HG02610 (cell line): Measurements from ENCODE around the gene DERL3.
A peak's percentile ranks its signal among the peaks of the same experiment; 100 is the strongest.
"Not testable (repeated sequence)": the region's sequence is repeated elsewhere in the genome, so short reads cannot be mapped to it uniquely, and the experiment has no call there.

ENCODE experiments used
- ATAC-seq: cut with Tn5 transposase; IDR thresholded peaks from one replicate; pipeline ENCODE4 v1.9.1; 2021; ENCODE audit warnings: mild to moderate bottlenecking, moderate library complexity; ENCODE audit not compliant: unreplicated experiment

Gene DERL3

GRCh38 chr22:23838681-23839468 lies at the start of gene DERL3:
DERL3 (minus strand) TSS chr22:23839006; CDS start chr22:23838987, 19 bp downstream.
- ATAC-seq, result peak; percentile 78

GRCh38 chr22:23884140-23884539 lies 45.3 kb upstream of the DERL3 start:
- ATAC-seq, result no peak

GRCh38 chr22:23883658-23884057 lies 44.9 kb upstream of the DERL3 start:
- ATAC-seq, result no peak

GRCh38 chr22:23882370-23882769 lies 43.6 kb upstream of the DERL3 start:
- no peak for ATAC-seq

DNA sequence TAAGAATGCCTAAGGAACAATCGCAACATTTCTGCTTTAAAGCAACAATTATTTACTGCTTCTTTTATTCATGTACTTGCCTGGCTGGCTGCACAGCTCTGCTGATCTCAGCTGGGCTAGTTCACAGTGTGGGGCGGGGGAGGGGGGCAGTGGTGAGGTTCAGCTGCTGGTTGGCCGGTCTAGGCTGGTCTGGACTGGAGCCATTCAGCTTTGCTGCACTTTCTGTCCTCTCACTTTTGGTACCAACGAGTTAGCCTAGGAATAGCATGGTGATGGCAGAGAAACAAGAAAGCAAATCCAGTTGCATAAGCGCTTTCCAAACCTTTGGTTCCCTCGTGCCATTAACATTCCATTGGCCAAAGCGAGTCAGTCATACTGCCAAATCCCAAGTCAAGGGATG lies 39.4 kb upstream of the DERL3 start:
- no peak for ATAC-seq

GRCh38 chr22:23877566-23877965 lies 38.8 kb upstream of the DERL3 start:
- no peak for ATAC-seq

DNA sequence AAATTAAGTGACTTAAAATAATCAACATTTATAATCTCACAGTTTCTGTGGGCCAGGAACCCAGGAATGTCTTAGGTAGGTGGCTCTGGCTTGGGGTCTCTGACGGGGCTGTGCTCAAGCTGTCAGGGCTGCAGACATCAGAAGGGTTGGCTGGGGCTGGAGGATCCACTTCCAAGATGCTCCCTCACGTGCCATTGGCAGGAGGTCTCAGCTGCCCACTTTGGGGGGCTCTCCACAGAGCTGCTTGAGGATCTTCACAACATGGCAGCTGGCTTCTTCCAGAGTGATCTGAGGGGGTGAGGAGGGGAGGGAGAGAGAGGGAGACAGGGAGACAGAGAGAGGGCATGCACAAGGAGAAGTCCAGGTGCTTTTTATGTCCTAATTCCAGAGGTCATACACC lies 37.0 kb upstream of the DERL3 start:
- ATAC-seq, result no peak

GRCh38 chr22:23874871-23875270 lies 36.1 kb upstream of the DERL3 start:
- no peak for ATAC-seq

DNA sequence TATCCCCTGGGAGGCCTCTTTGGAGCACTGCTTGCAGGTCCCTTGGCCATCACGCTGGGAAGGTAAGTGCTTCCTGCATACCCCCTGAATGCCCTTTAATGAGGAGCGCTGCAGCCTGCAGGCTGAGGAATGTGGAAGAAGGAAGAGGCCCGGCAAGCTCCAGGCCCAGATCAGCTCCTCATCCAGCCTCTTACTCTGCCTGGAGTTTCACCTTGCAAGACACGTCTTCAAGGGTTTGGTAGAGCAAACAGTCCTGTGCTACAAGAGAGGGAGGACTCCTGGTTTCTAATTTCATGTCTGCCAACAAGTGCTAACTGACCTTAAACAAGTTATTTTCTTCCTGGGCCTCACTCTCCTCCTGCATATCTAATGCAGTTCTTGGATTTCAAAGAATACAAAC lies 29.8 kb upstream of the DERL3 start:
- ATAC-seq, result no peak

- not testable (repeated sequence) for ATAC-seq
Measured at GRCh38 chr22:23864499-23865154, 25.8 kb upstream of the DERL3 start.

DNA sequence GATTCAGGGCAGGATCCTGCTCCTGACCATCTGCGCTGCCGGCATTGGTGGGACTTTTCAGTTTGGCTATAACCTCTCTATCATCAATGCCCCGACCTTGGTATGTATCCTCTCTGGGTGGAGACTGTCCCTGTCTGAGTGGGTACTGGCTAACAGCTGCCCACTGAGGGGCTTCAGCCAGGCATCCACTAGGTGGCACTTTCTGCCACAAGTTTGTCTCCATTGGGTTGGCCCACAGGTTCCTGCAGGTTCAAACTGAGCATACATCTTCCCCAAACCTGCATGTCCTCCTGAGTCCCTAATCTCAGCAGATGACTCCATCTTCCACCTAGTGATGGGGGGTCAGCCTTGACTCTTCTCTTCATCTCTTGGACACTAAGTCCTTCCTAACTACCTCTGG lies 23.3 kb upstream of the DERL3 start:
- no peak for ATAC-seq

- not testable (repeated sequence) for ATAC-seq
Measured at GRCh38 chr22:23860187-23860586, 21.4 kb upstream of the DERL3 start.

GRCh38 chr22:23859201-23859600 lies 20.4 kb upstream of the DERL3 start:
- ATAC-seq, result no peak

GRCh38 chr22:23858484-23858815 lies 19.6 kb upstream of the DERL3 start:
- ATAC-seq, result no peak

DNA sequence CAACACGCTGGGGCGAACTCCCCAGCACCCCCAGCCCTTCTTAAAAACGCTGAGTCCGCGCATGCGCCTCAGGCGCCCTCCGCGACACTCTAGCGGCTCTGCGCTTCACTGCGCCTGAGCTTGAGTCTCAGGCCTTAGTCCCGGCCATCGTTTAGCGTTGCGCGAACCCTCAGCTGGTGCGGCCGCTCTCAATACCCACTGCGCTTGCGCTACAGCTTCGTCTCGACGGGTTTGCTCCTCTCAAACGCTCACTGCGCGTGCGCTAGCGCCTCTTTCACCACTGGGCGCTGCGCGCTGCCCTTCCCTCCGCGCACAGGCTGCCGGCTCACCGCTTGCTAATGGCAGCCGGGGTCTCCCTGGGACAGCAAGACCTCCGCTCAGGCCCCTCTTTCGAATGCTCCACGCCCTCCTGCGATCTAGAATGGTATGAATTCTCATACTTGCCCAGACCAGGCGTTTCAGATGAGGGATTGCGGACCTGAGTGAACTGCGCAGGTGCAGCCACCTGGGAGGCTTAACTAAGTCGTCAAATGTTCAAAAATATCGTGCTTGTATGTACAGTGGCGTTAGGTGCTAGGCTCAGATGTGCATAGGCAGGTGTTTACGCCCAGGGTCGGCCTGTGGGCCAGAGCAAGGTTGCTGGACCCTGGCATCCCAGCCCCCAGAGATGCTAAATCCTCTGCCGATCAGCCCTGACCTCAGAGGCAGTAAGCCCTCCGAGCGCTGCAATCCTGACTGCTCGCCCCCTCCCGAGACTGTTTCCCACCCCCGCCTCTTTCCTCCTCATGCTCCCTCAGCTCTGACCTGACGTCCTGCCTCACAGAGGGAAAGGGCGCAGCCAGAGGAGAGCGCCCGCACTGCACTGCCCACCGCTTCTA lies 19.0 kb upstream of the DERL3 start, which contains the start of gene SLC2A11:
TSS of gene SLC2A11 (plus strand) at position 270 of the 878 bp plus-strand sequence. CDS start at position 395, 125 bp downstream.
- peak; percentile 86 for ATAC-seq

DNA sequence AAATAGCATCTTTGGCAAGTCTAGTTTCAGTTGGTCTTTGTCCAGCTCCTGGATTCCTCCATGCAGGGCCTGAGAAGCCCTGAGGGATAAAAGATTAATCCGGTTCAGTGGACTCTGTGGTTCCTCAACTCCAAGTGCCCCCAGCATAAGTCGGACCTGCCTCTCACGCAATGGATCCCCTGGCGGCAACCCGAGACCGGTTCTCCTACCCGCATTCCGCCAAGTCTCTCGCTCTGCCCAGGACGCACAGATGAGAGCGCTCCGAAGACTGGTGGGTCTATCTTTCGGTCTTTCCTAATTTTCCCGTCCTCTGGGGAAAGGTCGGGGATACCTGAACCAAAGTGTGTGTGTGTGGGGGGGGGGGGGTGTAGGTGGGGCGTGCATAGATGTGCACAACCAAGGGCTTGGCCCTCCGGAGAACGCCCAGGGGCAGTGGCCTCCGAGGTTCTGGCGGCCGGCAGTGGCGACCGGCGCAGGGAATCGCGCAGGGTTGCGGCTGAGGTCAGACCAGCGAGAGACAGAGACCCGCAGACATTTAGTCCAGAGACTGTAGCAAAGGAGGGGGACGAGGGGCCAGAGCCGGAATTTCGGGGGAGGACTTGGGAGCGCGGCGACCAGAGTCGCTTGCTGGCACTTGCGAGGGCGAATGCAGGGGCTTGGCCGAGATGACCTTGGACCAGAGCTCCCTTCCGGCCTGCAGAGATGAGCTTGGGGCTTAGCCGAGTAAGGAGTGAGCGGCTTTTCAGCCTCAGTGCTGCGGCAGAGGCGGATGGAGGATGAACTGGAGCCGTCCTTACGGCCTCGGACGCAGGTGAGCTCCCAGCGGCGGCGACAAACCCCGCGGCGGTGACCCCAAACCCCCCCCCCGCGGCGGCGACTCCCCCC lies 18.2 kb upstream of the DERL3 start:
- peak; percentile 34 for ATAC-seq

- no peak for ATAC-seq
Measured at GRCh38 chr22:23850136-23850611, 11.4 kb upstream of the DERL3 start.

DNA sequence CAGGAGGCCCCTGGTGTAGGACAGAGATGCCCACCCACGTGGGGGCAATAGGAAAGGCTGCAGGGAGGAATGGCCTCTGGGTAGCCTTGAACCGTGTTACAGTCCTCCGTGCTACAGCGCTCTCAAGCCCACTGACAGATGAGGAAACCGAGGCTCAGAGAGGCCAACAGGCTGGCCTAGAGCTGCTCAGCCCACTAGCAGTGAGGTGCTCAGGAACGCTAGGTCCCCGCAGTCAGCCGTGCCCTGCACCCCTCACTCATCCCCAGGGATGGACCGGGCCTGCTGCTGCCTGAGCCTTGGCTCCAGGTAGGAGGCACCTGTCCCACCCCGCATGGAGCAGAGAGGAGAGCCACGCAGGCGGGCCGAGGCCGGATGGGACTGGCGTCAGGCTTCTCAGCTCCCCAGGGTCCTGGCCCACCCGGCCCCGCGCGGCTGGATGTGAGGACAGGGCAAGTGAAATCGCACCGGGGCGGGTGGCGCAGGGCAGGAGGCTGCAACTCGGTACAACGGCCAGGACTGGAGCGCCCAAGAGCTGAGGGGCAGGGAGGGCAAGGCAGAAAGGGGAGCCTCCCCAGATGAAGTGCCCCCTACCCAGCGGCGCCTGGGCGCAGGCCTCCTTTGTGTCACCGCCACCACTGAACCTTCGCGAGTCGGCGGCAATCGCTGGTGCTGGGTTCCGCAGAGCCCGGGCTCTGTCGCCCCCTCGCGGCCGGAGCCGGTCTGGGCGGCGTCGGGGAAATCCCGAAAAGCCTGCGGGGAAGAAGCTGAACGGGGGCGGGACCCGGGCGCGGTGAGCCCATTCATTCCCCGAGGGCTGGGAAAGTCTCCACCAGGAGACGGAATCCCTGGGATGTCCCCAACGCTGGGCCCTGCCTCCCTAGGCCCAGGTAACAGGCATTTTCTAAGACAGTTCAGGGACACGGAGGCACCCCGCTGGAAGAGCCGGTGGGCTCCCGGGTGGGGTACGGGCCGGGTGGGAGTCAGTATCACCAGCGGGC lies 10.5 kb upstream of the DERL3 start:
- no peak for ATAC-seq
